GM12891 (cell line): ENCODE data around the gene VN1R5.

Experiments
- DNase-seq: peaks from one replicate; pipeline ENCODE4 v3.0.0; 2011; ENCODE audit warnings: low spot score; ENCODE audit not compliant: insufficient read length
- FAIRE-seq: peaks from 2 replicates; lab custom pipeline; 2011; peaks lifted over from hg19 to GRCh38; lab: Jason Lieb, UNC
- PAX5 ChIP-seq: IDR thresholded peaks from 2 replicates; pipeline ENCODE4 v1.6.1; 2011; ENCODE audit warnings: low read length, moderate library complexity, mild to moderate bottlenecking; ENCODE audit not compliant: insufficient read depth, severe bottlenecking
- POLR2A ChIP-seq: IDR thresholded peaks from 2 replicates; pipeline ENCODE4 v1.6.1; 2011; ENCODE audit warnings: low read depth, low read length, control low read depth
- POLR2AphosphoS5 ChIP-seq: IDR thresholded peaks from 2 replicates; pipeline ENCODE4 v1.6.1; 2011; ENCODE audit warnings: low read depth, low read length, control low read depth
- POU2F2 ChIP-seq: IDR thresholded peaks from 2 replicates; pipeline ENCODE4 v1.6.1; 2011; ENCODE audit warnings: low read depth, mild to moderate bottlenecking, control low read depth, low read length, moderate library complexity
- SPI1 ChIP-seq: IDR thresholded peaks from 2 replicates; pipeline ENCODE4 v1.6.1; 2011; ENCODE audit warnings: low read depth, low read length, control low read depth
- TAF1 ChIP-seq: IDR thresholded peaks from 2 replicates; pipeline ENCODE4 v1.6.1; 2011; ENCODE audit warnings: low read depth, low read length, control low read depth

Gene VN1R5

DNA sequence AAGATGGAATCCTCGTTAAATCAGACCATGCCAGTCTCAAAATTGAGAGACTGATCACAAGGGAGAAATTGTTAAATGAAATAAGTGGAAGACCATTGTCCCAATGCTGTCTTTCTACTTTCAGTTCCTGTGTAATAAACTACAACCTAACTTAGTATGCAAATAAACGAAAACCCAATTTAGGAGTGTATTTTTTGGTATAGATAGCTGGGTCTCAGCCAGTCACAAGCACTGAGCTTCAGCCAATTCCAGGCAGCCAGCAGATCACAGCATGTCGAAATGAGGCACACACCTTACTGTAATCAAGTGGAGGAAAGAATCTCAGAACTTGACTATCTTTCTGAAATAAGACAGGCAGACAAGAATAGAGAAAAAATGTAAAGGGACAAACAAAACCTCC is 33.0 kb upstream of the VN1R5 start:
- TF ChIP-seq POLR2A, result no peak
- no peak for TF ChIP-seq POU2F2
- TF ChIP-seq SPI1, result no peak
- TF ChIP-seq PAX5, result no peak
- TF ChIP-seq POLR2AphosphoS5, result no peak
- TF ChIP-seq TAF1, result no peak
- FAIRE-seq (no peak), DNase-seq (no peak)

GRCh38 chr1:247224822-247225221 is 31.1 kb upstream of the VN1R5 start:
- TF ChIP-seq SPI1, result no peak
- no peak for TF ChIP-seq POU2F2
- DNase-seq (no peak), FAIRE-seq (no peak)

DNA sequence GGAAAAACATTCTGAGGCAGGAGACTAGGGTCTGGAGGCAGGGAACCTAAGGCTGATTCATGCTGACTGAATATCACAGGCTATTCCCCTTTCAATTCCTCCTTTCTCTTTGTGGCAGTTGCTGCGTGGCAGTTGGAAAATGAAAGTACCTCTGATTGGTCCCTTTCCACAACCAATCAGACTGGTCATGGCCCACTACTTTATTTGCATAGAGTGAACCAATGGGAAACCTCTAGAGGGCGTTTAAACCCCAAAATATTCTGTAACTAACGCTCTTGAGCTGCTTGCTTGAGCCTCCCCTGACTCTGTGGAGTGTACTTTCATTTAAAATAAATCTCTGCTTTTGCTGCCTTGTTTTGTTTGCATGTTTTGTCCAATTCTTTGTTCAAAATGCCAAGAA is 27.7 kb upstream of the VN1R5 start:
- no peak for FAIRE-seq
- DNase-seq, result no peak

GRCh38 chr1:247241691-247242090 is 14.2 kb upstream of the VN1R5 start:
- DNase-seq (no peak), FAIRE-seq (no peak)
- TF ChIP-seq POU2F2 (no peak), POLR2A (no peak), SPI1 (no peak), PAX5 (no peak), TAF1 (no peak), POLR2AphosphoS5 (no peak)

More for the DNA sequence above, 27.7 kb upstream of the VN1R5 start:
- TF ChIP-seq TAF1 (no peak), POU2F2 (no peak), PAX5 (no peak), POLR2A (no peak), SPI1 (no peak), POLR2AphosphoS5 (no peak)

DNA sequence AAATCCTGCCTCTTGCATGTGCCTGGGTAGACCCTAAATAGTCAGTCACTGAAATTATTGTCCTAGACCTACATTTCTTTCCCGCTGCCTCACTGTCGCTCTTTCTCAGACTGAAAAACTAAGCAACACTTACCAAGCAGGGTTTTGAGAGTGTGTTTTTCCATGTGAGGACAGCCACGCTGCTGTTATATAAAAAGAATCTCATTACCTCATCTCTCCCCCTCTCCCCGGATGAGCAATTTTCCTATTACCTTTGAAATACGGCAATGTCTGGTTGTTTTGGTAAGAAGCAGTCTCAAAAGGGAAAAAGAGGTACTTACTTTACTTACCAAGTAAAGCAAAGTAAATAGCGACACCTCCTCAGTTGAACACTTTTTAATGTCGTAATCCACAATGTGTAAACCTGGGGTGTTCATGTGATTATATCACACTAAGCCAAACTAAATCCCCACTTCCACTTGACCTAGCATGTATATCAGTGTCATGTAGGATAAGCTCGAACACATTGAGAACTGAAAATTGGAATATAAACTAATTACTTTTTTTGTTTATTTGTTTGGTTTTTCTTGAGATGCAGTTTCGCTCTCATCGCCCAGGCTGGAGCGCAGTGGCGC is 12.2 kb upstream of the VN1R5 start:
- no peak for DNase-seq
- no peak for FAIRE-seq
- no peak for TF ChIP-seq POU2F2
- TF ChIP-seq PAX5, result no peak
- TF ChIP-seq TAF1, result no peak
- no peak for TF ChIP-seq POLR2AphosphoS5
- TF ChIP-seq POLR2A, result no peak
- TF ChIP-seq SPI1, result no peak

DNA sequence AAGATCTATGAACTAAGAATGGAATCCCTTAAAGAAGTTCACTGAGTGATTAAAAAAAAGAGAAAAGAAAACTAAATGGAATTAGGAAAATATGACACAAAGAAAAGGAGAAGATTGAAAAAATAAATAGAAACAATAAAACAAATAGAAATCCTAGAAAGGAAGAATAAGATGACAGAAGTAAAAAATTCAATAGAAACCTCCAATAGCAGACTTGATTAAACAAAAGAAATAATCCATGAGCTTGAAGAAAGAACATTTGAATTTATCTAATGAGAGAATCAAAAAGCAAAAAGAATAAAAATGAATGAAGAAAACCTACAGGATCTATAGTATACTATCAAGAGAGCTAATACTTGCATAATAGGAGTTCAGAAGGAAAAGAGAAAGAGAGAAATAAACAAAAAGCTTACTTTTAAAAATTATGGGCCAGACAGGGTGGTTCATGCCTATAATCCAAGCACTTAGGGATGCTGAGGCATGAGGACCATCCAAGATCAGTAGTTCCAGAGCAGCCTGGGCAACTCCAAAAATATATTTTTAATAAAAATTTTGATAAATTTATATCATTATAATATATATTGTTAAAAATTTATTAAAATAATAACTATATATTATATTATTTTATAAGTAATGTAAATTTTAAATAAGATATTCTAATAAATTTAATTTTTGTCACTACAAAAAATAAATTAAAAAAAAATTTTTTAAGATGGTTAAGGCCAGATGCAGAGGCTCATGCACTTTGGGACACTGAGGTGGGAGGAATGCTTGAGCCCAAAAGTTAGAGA is 9.4 kb upstream of the VN1R5 start:
- TF ChIP-seq POU2F2 (no peak), PAX5 (no peak), TAF1 (no peak), POLR2AphosphoS5 (no peak), POLR2A (no peak), SPI1 (no peak)
- FAIRE-seq (no peak), DNase-seq (no peak)

DNA sequence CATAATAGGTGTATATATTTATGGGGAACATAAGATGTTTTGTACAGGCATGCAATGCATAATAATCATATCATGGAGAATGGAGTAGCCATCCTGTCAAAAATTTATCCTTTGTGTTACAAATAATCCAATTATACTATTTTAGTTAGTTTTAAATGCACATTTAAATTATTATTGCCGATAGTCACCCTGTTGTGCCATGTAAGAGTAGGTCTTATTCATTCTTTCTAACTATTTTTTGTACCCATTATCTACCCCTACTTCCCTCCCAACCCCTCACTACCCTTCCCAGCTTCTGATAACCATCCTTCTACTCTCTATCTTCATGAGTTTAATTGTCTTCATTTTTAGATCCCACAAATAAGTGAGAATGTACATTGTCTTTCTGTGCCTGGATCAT is 8.3 kb upstream of the VN1R5 start:
- no peak for DNase-seq
- TF ChIP-seq TAF1 (no peak), SPI1 (no peak), POLR2AphosphoS5 (no peak), PAX5 (no peak), POU2F2 (no peak), POLR2A (no peak)
- no peak for FAIRE-seq

DNA sequence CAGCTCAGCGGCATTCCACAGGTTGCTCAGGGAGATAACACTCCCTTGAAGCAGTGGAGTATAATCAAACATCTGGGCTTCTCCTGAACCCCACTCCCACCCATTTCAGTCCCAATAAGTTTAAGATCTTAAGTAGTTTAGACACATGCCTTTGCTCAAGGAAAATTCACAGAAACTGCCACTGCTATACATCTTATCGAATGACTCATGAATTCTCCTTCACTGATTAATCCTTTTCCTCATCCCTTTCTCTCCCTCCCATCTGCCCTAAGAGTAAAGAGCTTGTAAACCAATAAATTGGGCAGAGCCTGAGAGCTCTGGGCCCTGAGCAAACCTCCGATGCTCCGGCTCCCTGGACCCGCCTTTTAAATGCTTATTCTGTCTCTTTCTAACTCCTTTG is 10.2 kb downstream of the VN1R5 start:
- TF ChIP-seq PAX5 (no peak), TAF1 (no peak)
- FAIRE-seq (no peak), DNase-seq (no peak)

- FAIRE-seq, result no peak
- DNase-seq, result no peak
- TF ChIP-seq POLR2AphosphoS5, result no peak
- TF ChIP-seq TAF1, result no peak
- no peak for TF ChIP-seq POLR2A
- no peak for TF ChIP-seq PAX5
- no peak for TF ChIP-seq SPI1
- no peak for TF ChIP-seq POU2F2
Observed at GRCh38 chr1:247268390-247269045, 12.6 kb downstream of the VN1R5 start.

GRCh38 chr1:247269133-247269532 is 13.3 kb downstream of the VN1R5 start:
- DNase-seq (no peak), FAIRE-seq (no peak)
- TF ChIP-seq POU2F2, result no peak
- TF ChIP-seq PAX5, result no peak
- no peak for TF ChIP-seq SPI1
- no peak for TF ChIP-seq POLR2A
- TF ChIP-seq POLR2AphosphoS5, result no peak
- TF ChIP-seq TAF1, result no peak

DNA sequence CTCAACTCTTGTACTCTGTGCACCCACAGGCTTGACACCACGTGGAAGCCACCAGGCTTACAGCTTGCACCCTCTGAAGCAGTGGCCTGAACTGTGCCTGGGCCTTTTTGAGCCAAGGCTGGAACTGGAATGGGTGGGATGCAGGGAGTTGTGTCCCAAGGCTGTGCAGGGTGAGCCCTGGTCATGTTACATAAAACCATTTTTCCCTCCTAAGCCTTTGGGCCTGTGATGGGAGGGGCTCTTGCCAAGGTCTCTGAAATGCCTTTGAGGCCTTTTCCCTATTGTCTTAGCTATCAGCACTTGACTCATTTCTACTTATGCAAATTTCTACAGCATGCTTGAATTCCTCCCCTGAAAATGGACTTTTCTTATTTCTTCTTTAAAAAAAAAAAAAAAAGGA is 14.1 kb downstream of the VN1R5 start:
- no peak for FAIRE-seq
- TF ChIP-seq POU2F2 (no peak), PAX5 (no peak), POLR2AphosphoS5 (no peak), POLR2A (no peak), TAF1 (no peak), SPI1 (no peak)
- no peak for DNase-seq

DNA sequence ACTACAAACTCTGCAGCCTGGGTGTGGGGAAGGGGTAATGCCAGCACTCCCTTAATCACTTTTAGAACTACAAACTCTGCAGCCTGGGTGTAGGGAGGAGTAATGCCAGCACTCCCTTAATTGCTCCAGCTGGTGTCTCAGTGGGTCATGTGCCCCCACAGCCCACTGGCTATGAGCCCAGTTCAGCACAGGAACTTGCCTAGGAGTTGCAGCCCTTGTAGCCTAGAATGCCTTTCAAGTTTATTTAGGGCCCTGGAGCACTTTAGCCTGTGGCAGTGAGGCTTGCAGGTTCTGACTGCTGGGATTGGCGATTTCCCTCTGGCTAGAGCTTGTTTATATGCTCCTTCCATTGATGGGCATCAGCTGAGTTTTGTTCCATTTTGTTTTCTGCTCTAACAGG is 17.1 kb downstream of the VN1R5 start:
- TF ChIP-seq SPI1, result no peak
- TF ChIP-seq POLR2A, result no peak
- no peak for TF ChIP-seq TAF1
- TF ChIP-seq POLR2AphosphoS5, result no peak
- no peak for TF ChIP-seq POU2F2
- no peak for TF ChIP-seq PAX5
- FAIRE-seq (no peak), DNase-seq (no peak)
